HFF-Myc (cell line): ENCODE data around the gene TEK.
A peak's percentile ranks its signal among the peaks of the same experiment; 100 is the strongest.

Experiments
- DNase-seq: peaks from one replicate; pipeline ENCODE4 v3.0.0-alpha.2; 2011; ENCODE audit warnings: low read depth; ENCODE audit errors: extremely low read depth
- H3K4me3 ChIP-seq: replicated peaks from 2 replicates; pipeline ENCODE4 v1.5.1; 2011; ENCODE audit warnings: low read depth, mild to moderate bottlenecking, control low read depth, low read length
- TF ChIP-seq, protein P1 (sequence below): IDR thresholded peaks from 2 replicates; pipeline ENCODE4 v1.5.1; 2012; ENCODE audit warnings: mild to moderate bottlenecking, low read depth, low read length, control low read depth; ENCODE audit errors: missing control alignments

TEK gene

DNA sequence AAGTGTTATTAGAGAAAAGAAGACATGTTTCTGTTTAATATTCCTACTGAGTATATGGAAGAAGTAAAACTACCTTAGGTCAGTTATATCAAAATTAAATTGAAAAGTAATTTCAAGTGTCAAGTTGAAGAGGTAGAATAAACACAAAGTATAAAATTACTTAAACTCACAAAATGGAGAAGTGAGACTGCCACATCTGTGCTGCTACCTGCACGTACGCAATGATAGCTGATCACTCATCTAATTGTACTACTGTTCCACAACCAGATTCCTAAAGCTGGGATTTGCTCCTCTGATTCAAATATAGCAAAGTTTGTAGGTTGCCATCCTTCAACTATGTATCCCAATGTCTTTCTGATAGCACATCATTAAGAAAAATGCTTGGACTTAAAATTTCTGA is 163.1 kb downstream of the TEK start:
- no peak for DNase-seq
- TF ChIP-seq, protein P1, sequence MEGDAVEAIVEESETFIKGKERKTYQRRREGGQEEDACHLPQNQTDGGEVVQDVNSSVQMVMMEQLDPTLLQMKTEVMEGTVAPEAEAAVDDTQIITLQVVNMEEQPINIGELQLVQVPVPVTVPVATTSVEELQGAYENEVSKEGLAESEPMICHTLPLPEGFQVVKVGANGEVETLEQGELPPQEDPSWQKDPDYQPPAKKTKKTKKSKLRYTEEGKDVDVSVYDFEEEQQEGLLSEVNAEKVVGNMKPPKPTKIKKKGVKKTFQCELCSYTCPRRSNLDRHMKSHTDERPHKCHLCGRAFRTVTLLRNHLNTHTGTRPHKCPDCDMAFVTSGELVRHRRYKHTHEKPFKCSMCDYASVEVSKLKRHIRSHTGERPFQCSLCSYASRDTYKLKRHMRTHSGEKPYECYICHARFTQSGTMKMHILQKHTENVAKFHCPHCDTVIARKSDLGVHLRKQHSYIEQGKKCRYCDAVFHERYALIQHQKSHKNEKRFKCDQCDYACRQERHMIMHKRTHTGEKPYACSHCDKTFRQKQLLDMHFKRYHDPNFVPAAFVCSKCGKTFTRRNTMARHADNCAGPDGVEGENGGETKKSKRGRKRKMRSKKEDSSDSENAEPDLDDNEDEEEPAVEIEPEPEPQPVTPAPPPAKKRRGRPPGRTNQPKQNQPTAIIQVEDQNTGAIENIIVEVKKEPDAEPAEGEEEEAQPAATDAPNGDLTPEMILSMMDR: no peak
- H3K4me3 ChIP-seq: no peak overlapping the region

DNA sequence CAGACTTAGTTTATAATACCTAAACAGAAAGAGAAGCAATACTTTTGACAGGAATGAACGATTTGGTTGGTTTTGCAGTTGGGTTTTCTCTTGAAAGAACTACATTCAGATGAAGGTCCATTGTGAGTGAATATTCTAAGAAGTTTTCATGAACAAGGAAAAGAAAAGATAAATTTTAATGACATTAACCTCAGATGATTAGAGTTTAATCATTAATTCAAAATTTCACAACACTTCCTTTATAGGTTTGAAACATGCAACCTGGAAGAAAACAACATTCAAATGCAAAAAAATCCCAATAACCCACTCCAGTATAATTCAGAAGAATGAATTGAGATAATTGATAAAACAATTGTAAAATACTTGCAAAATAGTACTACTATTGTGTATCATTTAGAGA is 164.2 kb downstream of the TEK start:
- TF ChIP-seq, protein P1: no peak
- no peak overlapping the region for H3K4me3 ChIP-seq
- DNase-seq: no peak

DNA sequence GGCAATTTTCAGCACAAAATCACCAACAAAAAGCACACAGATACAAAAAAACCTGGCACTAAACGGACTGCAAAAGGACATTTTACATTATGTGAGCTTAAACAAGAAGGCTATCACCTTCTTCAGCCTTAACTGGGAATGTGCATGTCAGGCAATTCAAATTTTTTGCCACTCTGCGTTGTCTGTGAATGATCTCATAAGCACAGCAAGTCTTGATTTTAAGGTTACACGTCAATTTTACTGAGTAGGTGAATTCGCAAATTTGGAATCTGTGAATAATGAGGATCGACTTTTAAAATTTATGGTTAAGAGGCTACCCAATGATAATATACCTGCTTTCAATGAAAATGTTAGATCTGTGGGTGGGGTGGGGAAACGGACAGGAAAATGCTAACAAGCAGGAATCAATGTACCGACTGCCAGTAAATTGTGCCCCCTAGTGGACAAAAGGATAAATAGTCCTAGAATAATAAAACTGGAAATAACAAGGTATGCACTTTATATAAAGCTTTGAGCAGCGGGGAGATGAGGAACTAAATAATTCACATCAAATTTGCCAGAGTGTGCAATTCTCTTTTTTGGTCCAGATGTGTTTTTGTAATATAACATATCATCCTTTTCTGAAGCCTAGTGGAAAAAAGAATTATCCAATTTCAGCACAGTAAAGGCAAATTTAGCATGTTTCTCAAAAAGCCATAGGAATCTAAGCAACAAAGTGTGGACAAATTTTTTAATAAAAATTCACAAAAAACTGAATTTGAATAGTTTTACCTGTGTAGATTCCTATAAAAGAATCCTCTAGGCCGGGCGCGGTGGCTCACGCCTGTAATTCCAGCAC is 167.4 kb downstream of the TEK start:
- TF ChIP-seq, protein P1: peak; percentile 58
- H3K4me3 ChIP-seq: no peak overlapping the region

DNA sequence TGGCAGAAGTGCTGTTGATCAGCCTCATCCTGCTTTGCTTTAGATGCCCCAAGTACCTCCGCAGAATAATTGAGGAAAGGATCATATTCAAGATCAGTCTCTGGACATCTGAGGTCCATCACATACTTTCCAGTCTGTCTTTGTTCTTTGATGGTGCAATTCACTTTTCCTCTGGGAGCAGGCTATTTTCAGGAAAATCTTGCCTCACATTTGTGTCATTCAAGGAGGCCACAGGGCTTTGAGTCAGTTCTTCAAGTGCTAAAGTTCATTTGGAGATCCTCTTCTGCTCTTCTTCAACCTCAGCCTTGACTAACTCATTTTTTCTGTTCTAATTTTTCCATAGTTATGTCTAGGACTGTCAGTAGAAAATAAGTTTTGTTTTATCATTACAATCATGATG is 169.3 kb downstream of the TEK start:
- no peak for DNase-seq
- TF ChIP-seq, protein P1: no peak
- no peak overlapping the region for H3K4me3 ChIP-seq

More for the DNA sequence above, 167.4 kb downstream of the TEK start:
- peak; percentile 24 for DNase-seq

DNA sequence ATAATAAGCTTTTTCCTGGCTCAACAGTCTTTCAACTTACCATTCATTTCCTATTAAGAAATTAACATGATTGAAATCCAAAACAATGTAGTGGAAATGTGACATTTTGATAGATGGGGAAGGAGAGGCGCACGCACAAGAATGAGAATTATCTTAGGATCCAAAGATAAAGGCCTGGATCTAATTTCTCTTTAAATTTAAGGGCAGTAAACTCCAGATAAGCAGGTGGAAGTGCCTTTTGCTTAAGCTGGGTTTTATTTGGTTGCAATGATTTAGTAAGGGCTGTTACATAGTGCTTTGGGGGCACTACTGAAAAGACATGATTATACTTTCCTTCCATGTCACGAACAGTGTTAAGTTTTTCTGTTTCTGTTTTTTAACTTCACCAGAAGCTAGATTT is 170.6 kb downstream of the TEK start:
- TF ChIP-seq, protein P1: no peak
- DNase-seq: no peak

More for the DNA sequence above, 170.6 kb downstream of the TEK start:
- no peak overlapping the region for H3K4me3 ChIP-seq
